ENCODE data around the gene DLG2. TPM values are rescaled to one million over a fixed set of nuclear protein-coding genes. Genes with fewer than 3 reads are reported as not detected.

Gene DLG2
- total and polyA plus RNA-seq, 7 donors = 0.23 to 5.3 (median 3.4) TPM

- Histone ChIP-seq H3K27ac (no peak overlapping the region), H3K4me1 (peaks cover 7% of the 10 kb centered on the region), H3K36me3 (ENCODE audit: insufficient read depth in 1 of 2, low read depth in 1 of 2) (no peaks in the 10 kb centered on the region), H3K9me3 (no peaks in the 10 kb centered on the region), H3K4me3 (no peak overlapping the region), H3K27me3 (ENCODE audit: insufficient read depth in 3 of 3, low read length in 2 of 3) (peaks cover 0 to 2% (median 0%) of the 10 kb centered on the region in 3 donors)
- no peak for DNase-seq
- no peak for ATAC-seq
- 86 to 91% (median 90%) methylated on average over 5 of the region's 5 CpGs for WGBS, 3 donors
- TF ChIP-seq CTCF (IDR thresholded peaks at IDR 0.05) = no peak
- intact Hi-C loops (cut with DNase I) = no loop called here
Observed at GRCh38 chr11:83687787-83688186, 1939.4 kb downstream of the DLG2 start.

DNA sequence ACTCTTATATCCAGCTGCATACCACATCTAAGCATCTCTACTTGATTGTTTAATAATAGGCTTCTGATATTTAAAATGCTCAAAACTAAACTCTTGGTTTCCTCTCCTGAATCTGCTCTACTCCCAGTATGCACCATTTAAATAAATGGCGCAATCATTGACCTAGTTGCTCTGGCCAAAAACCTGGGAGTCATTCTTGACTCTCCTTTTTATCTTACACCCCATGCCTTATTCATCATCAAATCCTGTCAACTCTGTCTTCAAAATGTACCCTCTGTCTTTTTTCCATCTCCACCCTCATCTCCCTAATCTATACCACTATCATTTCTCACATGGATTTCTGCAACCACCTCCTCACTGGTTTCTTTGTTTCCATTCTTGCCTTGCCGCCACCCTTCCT is 1941.4 kb downstream of the DLG2 start:
- 90 to 93% (median 93%) methylated on average over 2 of the region's 2 CpGs for WGBS, 3 donors
- no peaks in the 10 kb centered on the region for H3K9me3 ChIP-seq
- no peak for ATAC-seq
- H3K27me3 ChIP-seq (ENCODE audit: insufficient read depth in 3 of 3, low read length in 2 of 3) = peaks cover 0 to 2% (median 0%) of the 10 kb centered on the region in 3 donors
- intact Hi-C loops (cut with DNase I) = no loop called here
- no peak for TF ChIP-seq CTCF (IDR thresholded peaks at IDR 0.05)
- H3K4me3 ChIP-seq = no peak overlapping the region
- no peak for DNase-seq
- H3K4me1 ChIP-seq = no peaks in the 10 kb centered on the region
- no peak overlapping the region for H3K27ac ChIP-seq
- H3K36me3 ChIP-seq (ENCODE audit: insufficient read depth in 1 of 2, low read depth in 1 of 2) = no peaks in the 10 kb centered on the region

- no peak for DNase-seq
- 83 to 91% (median 91%) methylated on average over 4 of the region's 4 CpGs for WGBS, 3 donors
- no peaks in the 10 kb centered on the region for H3K9me3 ChIP-seq
- no peak overlapping the region for H3K27ac ChIP-seq
- TF ChIP-seq CTCF (IDR thresholded peaks at IDR 0.05) = no peak
- no peak overlapping the region for H3K4me3 ChIP-seq
- H3K27me3 ChIP-seq (ENCODE audit: insufficient read depth in 3 of 3, low read length in 2 of 3) = peaks cover 0 to 2% (median 0%) of the 10 kb centered on the region in 3 donors
- intact Hi-C loops (cut with DNase I) = no loop called here
- no peak for ATAC-seq
- no peaks in the 10 kb centered on the region for H3K36me3 ChIP-seq (ENCODE audit: insufficient read depth in 1 of 2, low read depth in 1 of 2)
- H3K4me1 ChIP-seq = no peaks in the 10 kb centered on the region
Observed at GRCh38 chr11:83684071-83684470, 1943.1 kb downstream of the DLG2 start.

GRCh38 chr11:83682611-83682973 is 1944.6 kb downstream of the DLG2 start:
- intact Hi-C loops (cut with DNase I) = no loop called here
- no peak for ATAC-seq
- no peaks in the 10 kb centered on the region for H3K9me3 ChIP-seq
- no peak overlapping the region for H3K4me3 ChIP-seq
- no peaks in the 10 kb centered on the region for H3K4me1 ChIP-seq
- H3K27ac ChIP-seq = no peak overlapping the region
- 81 to 88% (median 82%) methylated on average over 1 of the region's 1 CpG for WGBS, 3 donors
- H3K36me3 ChIP-seq (ENCODE audit: insufficient read depth in 1 of 2, low read depth in 1 of 2) = no peaks in the 10 kb centered on the region
- TF ChIP-seq CTCF (IDR thresholded peaks at IDR 0.05) = no peak
- H3K27me3 ChIP-seq (ENCODE audit: insufficient read depth in 3 of 3, low read length in 2 of 3) = peaks cover 0 to 2% (median 0%) of the 10 kb centered on the region in 3 donors
- DNase-seq = no peak

DNA sequence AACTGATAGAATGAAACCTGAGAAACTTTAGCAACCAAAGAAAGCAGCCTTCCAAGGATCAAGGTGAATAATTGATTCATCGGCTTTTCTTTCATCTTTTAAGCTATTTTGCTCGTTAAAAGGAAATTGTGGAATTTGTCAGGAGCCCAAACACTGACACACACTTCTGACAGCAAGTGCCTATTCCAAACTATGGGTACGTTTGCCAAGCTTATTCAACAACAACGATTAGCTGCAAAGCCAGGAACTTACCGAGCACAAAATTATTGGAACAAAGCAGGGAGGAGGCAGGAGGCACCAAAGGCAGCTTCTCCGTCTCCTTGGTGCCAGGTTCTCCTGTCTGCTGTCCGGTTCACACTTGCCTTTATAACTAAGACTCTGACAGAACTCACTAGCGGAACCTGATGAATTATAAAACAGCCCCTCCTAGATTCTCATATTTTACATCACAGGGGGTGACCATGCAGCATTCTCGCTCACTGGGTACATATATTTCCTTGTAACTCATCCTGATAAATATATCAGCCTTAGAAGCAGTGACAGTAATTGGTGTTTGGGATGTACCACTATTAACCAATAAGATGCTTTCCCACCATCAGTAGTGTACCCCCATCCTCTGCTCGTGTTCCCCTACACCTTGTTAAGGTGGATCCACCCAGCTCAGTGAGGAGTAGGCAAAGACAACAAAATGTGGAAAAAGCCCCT is 1945.1 kb downstream of the DLG2 start:
- Histone ChIP-seq H3K9me3 (no peaks in the 10 kb centered on the region), H3K4me1 (no peaks in the 10 kb centered on the region), H3K27ac (no peak overlapping the region), H3K36me3 (ENCODE audit: insufficient read depth in 1 of 2, low read depth in 1 of 2) (no peaks in the 10 kb centered on the region), H3K27me3 (ENCODE audit: insufficient read depth in 3 of 3, low read length in 2 of 3) (peaks cover 0 to 2% (median 0%) of the 10 kb centered on the region in 3 donors), H3K4me3 (peak overlapping the region; percentile 14)
- ATAC-seq = no peak
- TF ChIP-seq CTCF (IDR thresholded peaks at IDR 0.05) = no peak
- intact Hi-C loops (cut with DNase I) = no loop called here
- WGBS, 3 donors = 29 to 39% (median 33%) methylated on average over 10 of the region's 10 CpGs
- no peak for DNase-seq
